Cardiac muscle cell (in vitro differentiated cells and primary cell): Measurements from ENCODE around the gene VAV1. TPM values are rescaled to one million over a fixed set of nuclear protein-coding genes. Genes with fewer than 3 reads are reported as not detected.

ENCODE experiments used
- DNase-seq, 2 donors: peaks; one replicate each; pipeline versions ENCODE4 v3.0.0 to v3.0.0-alpha.2; 2010 to 2017; ENCODE audit warnings: low read depth in 1 of 2, low spot score in 1 of 2
- H3K27ac ChIP-seq: fragments of 200-600 bp; sonication (generic); 2 replicates; pipeline ENCODE4 v1.5.1; 2016
- H3K27me3 ChIP-seq: fragments of 200-600 bp; sonication (generic); 2 replicates; pipeline ENCODE4 v1.6.0; 2016; ENCODE audit warnings: control low read depth
- H3K36me3 ChIP-seq: fragments of 200-600 bp; sonication (generic); 2 replicates; pipeline ENCODE4 v1.5.1; 2016; ENCODE audit warnings: control low read depth
- H3K4me1 ChIP-seq: fragments of 200-600 bp; sonication (generic); 2 replicates; pipeline ENCODE4 v1.8.1; 2017; ENCODE audit warnings: low read depth, mild to moderate bottlenecking, mixed run types
- H3K4me3 ChIP-seq: fragments of 200-600 bp; sonication (generic); 2 replicates; pipeline ENCODE4 v1.5.1; 2016; ENCODE audit warnings: mild to moderate bottlenecking
- H3K9me3 ChIP-seq: fragments of 200-600 bp; sonication (generic); 2 replicates; pipeline ENCODE4 v1.5.1; 2017; ENCODE audit warnings: low read depth, mild to moderate bottlenecking, control low read depth
- polyA plus RNA-seq: library from polyadenylated mRNA; unstranded; fragments of >200 nt; fragmentation: Nextera tagmentation; extraction: Ambion mirVana; gene quantifications from 2 replicates; pipeline ENCODE4 v1.2.1, GENCODE V29; 2016
- total RNA-seq: library from RNA; depleted of rRNA; stranded (reverse); fragments of >200 nt; gene quantifications from 2 replicates; pipeline ENCODE4 v1.2.3, GENCODE V29; 2016
- TF ChIP-seq, protein P1 (sequence below): IDR thresholded peaks from 2 replicates; pipeline ENCODE4 v1.5.1; 2012; ENCODE audit warnings: low read depth, mild to moderate bottlenecking, low read length

VAV1 gene
- total and polyA plus RNA-seq, 2 experiments from 2014 or later = not detected

DNA sequence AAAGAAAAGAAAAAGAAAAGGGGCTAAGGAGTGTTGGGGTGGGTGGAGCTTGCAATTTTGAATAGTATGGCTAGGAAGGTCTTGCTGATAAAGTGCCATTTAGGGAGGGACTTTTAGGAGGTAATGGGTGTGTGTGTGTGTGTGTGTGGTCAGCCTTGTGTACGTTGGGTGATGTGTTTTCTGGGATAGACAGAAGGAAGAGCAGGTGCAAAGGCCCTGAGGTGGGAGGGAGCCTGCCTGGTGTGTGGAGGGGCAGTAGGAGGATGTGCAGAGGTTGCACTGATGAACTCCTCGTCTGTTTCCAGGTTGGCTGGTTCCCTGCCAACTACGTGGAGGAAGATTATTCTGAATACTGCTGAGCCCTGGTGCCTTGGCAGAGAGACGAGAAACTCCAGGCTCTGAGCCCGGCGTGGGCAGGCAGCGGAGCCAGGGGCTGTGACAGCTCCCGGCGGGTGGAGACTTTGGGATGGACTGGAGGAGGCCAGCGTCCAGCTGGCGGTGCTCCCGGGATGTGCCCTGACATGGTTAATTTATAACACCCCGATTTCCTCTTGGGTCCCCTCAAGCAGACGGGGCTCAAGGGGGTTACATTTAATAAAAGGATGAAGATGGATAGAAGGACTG is 84.4 kb downstream of the VAV1 start:
- Histone ChIP-seq H3K36me3 (no peaks in the 10 kb centered on the region), H3K27me3 (no peaks in the 10 kb centered on the region), H3K4me3 (no peak overlapping the region), H3K9me3 (no peaks in the 10 kb centered on the region), H3K4me1 (no peaks in the 10 kb centered on the region), H3K27ac (no peak overlapping the region)
- no peak for DNase-seq
- TF ChIP-seq, protein P1, sequence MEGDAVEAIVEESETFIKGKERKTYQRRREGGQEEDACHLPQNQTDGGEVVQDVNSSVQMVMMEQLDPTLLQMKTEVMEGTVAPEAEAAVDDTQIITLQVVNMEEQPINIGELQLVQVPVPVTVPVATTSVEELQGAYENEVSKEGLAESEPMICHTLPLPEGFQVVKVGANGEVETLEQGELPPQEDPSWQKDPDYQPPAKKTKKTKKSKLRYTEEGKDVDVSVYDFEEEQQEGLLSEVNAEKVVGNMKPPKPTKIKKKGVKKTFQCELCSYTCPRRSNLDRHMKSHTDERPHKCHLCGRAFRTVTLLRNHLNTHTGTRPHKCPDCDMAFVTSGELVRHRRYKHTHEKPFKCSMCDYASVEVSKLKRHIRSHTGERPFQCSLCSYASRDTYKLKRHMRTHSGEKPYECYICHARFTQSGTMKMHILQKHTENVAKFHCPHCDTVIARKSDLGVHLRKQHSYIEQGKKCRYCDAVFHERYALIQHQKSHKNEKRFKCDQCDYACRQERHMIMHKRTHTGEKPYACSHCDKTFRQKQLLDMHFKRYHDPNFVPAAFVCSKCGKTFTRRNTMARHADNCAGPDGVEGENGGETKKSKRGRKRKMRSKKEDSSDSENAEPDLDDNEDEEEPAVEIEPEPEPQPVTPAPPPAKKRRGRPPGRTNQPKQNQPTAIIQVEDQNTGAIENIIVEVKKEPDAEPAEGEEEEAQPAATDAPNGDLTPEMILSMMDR = no peak

DNA sequence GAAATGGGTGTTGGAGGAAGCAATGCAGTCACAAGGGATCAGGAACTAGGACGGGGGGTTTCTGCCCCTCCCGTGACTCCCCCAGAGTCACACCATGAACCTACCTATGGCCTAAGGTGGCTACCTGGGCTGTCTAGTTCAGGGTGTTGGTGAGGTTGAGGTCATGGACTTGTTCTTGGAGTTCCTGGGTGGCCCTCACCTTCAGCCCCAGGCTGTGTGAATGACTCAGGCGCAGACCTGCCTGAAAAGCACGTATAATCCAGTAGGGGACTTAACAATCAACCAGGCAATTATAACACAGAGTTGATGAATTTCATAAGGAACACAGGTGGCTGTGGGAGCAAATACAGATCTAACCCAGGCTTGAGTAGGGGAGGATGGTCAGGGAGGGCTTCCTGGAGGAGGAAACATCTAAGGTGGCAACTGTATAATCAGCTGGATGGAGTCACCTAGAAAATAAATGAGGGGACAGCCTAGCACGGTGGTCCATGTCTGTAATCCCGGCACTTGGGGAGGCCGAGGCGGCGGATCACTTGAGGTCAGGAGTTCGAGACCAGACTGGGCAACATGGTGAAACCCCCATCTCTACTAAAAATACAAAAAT is 89.3 kb downstream of the VAV1 start:
- no peak for DNase-seq
- no peak overlapping the region for H3K4me3 ChIP-seq
- H3K4me1 ChIP-seq = no peaks in the 10 kb centered on the region
- H3K9me3 ChIP-seq = no peaks in the 10 kb centered on the region
- no peaks in the 10 kb centered on the region for H3K36me3 ChIP-seq
- no peak overlapping the region for H3K27ac ChIP-seq
- TF ChIP-seq, protein P1 = no peak
- no peaks in the 10 kb centered on the region for H3K27me3 ChIP-seq

DNA sequence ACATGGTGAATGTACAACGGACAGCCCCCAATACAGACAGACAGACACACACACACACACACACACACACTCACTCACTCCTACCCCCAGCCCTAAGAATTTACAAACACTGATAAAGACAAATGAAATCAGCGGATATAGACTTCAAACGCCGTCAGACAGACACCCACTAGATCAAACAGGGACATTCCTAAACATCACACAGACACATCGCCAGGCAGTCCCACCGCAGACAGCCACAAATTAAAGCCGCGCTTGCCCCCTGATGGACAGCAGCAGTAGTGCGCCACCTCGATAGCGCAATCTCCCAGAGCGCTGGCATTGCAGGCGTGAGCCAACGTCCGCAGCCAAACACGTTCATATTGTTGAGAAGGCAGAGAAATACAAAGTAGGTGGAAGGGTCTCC is 90.2 kb downstream of the VAV1 start:
- H3K27me3 ChIP-seq = no peaks in the 10 kb centered on the region
- TF ChIP-seq, protein P1 = peak; percentile 93
- H3K9me3 ChIP-seq = no peaks in the 10 kb centered on the region
- H3K4me3 ChIP-seq = no peak overlapping the region
- DNase-seq = peak; percentile 84 to 91
- no peaks in the 10 kb centered on the region for H3K36me3 ChIP-seq
- H3K4me1 ChIP-seq = no peaks in the 10 kb centered on the region
- H3K27ac ChIP-seq = no peak overlapping the region

DNA sequence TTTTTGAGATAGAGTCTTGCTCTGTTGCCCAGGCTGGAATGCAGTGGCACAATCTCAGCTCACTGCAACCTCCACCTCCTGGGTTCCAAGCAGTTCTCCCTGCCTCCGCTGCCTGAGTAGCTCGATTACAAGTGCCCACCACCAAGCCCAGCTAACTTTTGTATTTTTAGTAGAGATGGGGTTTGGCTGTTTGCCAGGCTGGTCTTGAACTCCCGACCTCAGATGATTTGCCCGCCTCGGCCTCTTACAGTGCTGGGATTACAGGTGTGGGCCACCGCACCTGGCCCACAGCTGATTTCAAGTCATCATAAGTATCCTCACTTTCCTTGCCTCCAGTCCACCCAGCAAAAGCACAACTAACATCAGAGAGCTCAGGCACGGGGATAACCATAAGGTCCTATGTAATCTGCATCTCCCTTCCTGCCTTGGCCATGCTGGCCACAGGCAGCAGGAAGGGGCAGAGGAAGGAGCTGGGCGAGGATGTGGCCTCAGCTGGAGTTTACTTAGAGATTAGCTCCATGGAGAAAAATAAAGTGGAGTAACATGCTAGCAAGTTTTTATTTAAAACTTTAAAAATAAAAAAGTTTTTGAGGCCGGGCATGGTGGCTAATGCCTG is 91.9 kb downstream of the VAV1 start:
- no peaks in the 10 kb centered on the region for H3K4me1 ChIP-seq
- no peak overlapping the region for H3K4me3 ChIP-seq
- no peaks in the 10 kb centered on the region for H3K36me3 ChIP-seq
- DNase-seq = no peak
- no peak overlapping the region for H3K27ac ChIP-seq
- no peaks in the 10 kb centered on the region for H3K9me3 ChIP-seq
- TF ChIP-seq, protein P1 = no peak
- H3K27me3 ChIP-seq = no peaks in the 10 kb centered on the region

DNA sequence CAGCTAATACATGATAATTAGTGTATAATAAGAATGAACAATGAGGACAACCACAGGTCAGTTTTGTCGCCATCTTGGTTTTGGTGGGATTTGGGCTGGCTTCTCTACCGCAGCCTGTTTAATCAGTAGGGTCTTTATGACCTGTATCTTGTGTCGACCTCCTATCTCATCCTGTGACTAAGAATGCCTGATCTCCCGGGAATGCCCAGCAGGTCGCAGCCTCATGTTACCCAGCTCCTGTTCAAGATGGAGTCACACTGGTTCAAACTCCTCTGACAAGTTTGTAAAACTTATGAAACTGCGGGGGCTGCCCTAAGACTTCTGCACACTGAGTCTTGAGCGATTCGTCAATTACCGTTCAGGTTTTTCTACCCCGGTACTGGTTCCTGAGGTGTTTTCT is 93.3 kb downstream of the VAV1 start:
- TF ChIP-seq, protein P1 = no peak
- Histone ChIP-seq H3K4me1 (no peaks in the 10 kb centered on the region), H3K4me3 (no peak overlapping the region), H3K9me3 (no peaks in the 10 kb centered on the region), H3K36me3 (no peaks in the 10 kb centered on the region), H3K27ac (no peak overlapping the region), H3K27me3 (no peaks in the 10 kb centered on the region)
- no peak for DNase-seq
